AG10803 (cell line): Measurements from ENCODE around the gene EPB41L3.
"Not testable (repeated sequence)": the region's sequence is repeated elsewhere in the genome, so short reads cannot be mapped to it uniquely, and the experiment has no call there.

ENCODE experiments used
- DNase-seq: peaks from one replicate; pipeline ENCODE4 v3.0.0; 2010; ENCODE audit warnings: low read depth
- H3K4me3 ChIP-seq: 2 replicates; pipeline ENCODE4 v1.5.1; 2011; ENCODE audit warnings: mild to moderate bottlenecking, low read length, control low read depth
- CTCF ChIP-seq: conservative IDR thresholded peaks from 2 replicates; pipeline ENCODE4 v1.5.1; 2011; ENCODE audit warnings: mild to moderate bottlenecking, low read length, control low read depth, inconsistent platforms

Gene EPB41L3

GRCh38 chr18:5574843-5575242, 31.0 kb upstream of the EPB41L3 start:
- no peak for DNase-seq

GRCh38 chr18:5571666-5572065, 27.9 kb upstream of the EPB41L3 start:
- no peak overlapping the region for H3K4me3 ChIP-seq
- no peak for TF ChIP-seq CTCF

More at GRCh38 chr18:5574843-5575242, 31.0 kb upstream of the EPB41L3 start:
- TF ChIP-seq CTCF, result no peak
- H3K4me3 ChIP-seq, result no peak overlapping the region

GRCh38 chr18:5570613-5571012, 26.8 kb upstream of the EPB41L3 start:
- not testable (repeated sequence) for H3K4me3 ChIP-seq
- DNase-seq, result peak; percentile 19

More at GRCh38 chr18:5571666-5572065, 27.9 kb upstream of the EPB41L3 start:
- no peak for DNase-seq

GRCh38 chr18:5568416-5568815, 24.6 kb upstream of the EPB41L3 start:
- TF ChIP-seq CTCF, result no peak
- DNase-seq, result no peak
- no peak overlapping the region for H3K4me3 ChIP-seq

- TF ChIP-seq CTCF, result no peak
- no peak for DNase-seq
- H3K4me3 ChIP-seq, result no peak overlapping the region
Observed at GRCh38 chr18:5558851-5559250, 15.1 kb upstream of the EPB41L3 start.

GRCh38 chr18:5556310-5556974, 12.6 kb upstream of the EPB41L3 start:
- TF ChIP-seq CTCF, result peak; percentile 17
- no peak overlapping the region for H3K4me3 ChIP-seq
- DNase-seq, result peak; percentile 29

- no peak for DNase-seq
- H3K4me3 ChIP-seq, result no peak overlapping the region
- TF ChIP-seq CTCF, result no peak
Observed at GRCh38 chr18:5554629-5555028, 10.8 kb upstream of the EPB41L3 start.
